Epithelial cell of alveolus of lung (primary cell): Measurements from ENCODE around the gene ARRB1. TPM values are rescaled to one million over a fixed set of nuclear protein-coding genes. Genes with fewer than 3 reads are reported as not detected.

Experiments
- total RNA-seq: library from RNA; depleted of rRNA; stranded (reverse); fragments of >200 nt; gene quantifications from 2 replicates; pipeline ENCODE4 v1.2.1, GENCODE V29; 2015

Gene ARRB1
- 15.2 and 19.5 TPM in 2 replicates for total RNA-seq

GRCh38 chr11:75351541-75351790 lies at the start of gene ARRB1:
ARRB1 (minus strand) TSS chr11:75351661; CDS start chr11:75351607, 54 bp downstream.

GRCh38 chr11:75399344-75400145 lies 48.1 kb upstream of the ARRB1 start, which contains the start of gene RPS3:
RPS3 (plus strand) TSS chr11:75399518; CDS start chr11:75399548, 30 bp downstream.

GRCh38 chr11:75240311-75241035 lies 111.0 kb downstream of the ARRB1 start, which contains the start of gene TPBGL:
TPBGL (plus strand) TSS chr11:75240774; CDS start chr11:75241050, 276 bp downstream.

Other genes starting within 250 kb of the ARRB1 start
- not detected in 2 replicates for gene SLCO2B1, start 200.6 kb downstream of the ARRB1 start, total RNA-seq
- gene TPBGL, start 110.9 kb downstream of the ARRB1 start, total RNA-seq = not detected in 2 replicates
- 3,096 and 3,398 TPM in 2 replicates for gene RPS3, start 47.9 kb upstream of the ARRB1 start, total RNA-seq
- gene KLHL35, start 81.5 kb upstream of the ARRB1 start, total RNA-seq = 2.5 and 2.6 TPM in 2 replicates
- 3.6 and 6.2 TPM in 2 replicates for gene GDPD5, start 174.3 kb upstream of the ARRB1 start, total RNA-seq
- gene SERPINH1, start 210.6 kb upstream of the ARRB1 start, total RNA-seq = 2,063 and 2,087 TPM in 2 replicates